BJ (cell line): ENCODE measurements around the gene CCDC63. TPM values are rescaled to one million over a fixed set of nuclear protein-coding genes. Genes with fewer than 3 reads are reported as not detected.

Source experiments
- CTCF ChIA-PET: fragments of 350-600 bp; formaldehyde crosslinking; extraction: SDS; loops from one replicate; lab custom pipeline; 2021; ENCODE audit warnings: antibody characterized with exemption, inconsistent platforms; lab: Yijun Ruan, JAX
- POLR2A ChIA-PET: fragments of 300-600 bp; sonication (Branson Sonifier 250); formaldehyde crosslinking; extraction: SDS; loops from one replicate; lab custom pipeline; 2021; ENCODE audit warnings: antibody characterized with exemption; lab: Charles Lee
- DNase-seq: peaks from one replicate; pipeline ENCODE4 v3.0.0-alpha.2; 2011; ENCODE audit warnings: low read depth
- H3K27me3 ChIP-seq: 2 replicates; pipeline ENCODE4 v1.6.0; 2011; ENCODE audit warnings: low read length; ENCODE audit not compliant: control insufficient read depth, insufficient read depth
- H3K36me3 ChIP-seq: 2 replicates; pipeline ENCODE4 v1.5.1; 2011; ENCODE audit warnings: low read length; ENCODE audit not compliant: control insufficient read depth, insufficient read depth
- H3K4me3 ChIP-seq: 2 replicates; pipeline ENCODE4 v1.5.1; 2011; ENCODE audit warnings: low read depth, mild to moderate bottlenecking, control low read depth, low read length
- polyA plus RNA-seq: library from polyadenylated mRNA; depleted of rRNA; stranded (reverse); fragments of >200 nt; gene quantifications from 2 replicates; pipeline ENCODE4 v1.2.3, GENCODE V29; 2011
- TF ChIP-seq, protein P1 (sequence below): IDR thresholded peaks from 2 replicates; pipeline ENCODE4 v1.5.1; 2011; ENCODE audit warnings: low read depth, mild to moderate bottlenecking, control low read depth, inconsistent platforms, low read length, moderate library complexity; ENCODE audit not compliant: insufficient read depth

Gene CCDC63
- polyA plus RNA-seq, 1 experiment: not detected

DNA sequence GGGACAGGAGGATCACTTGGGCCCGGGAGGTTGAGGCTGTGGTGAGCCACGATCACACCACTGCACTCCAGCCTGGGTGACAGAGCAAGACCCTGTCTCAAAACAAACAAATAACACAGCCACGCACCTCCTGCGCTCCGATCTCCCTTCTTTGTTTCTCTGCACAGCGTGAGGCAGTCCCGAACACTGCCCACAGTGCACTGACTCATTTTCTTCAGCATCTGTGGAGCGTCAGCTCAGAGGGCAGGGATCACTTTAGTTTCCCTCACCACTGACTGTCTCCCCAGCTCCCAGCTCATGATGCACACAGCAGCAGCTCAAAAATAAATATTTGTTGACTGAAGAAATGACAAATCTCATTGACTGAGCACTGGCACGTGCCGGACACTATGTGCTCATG, 74.5 kb downstream of the CCDC63 start:
- TF ChIP-seq, protein P1, sequence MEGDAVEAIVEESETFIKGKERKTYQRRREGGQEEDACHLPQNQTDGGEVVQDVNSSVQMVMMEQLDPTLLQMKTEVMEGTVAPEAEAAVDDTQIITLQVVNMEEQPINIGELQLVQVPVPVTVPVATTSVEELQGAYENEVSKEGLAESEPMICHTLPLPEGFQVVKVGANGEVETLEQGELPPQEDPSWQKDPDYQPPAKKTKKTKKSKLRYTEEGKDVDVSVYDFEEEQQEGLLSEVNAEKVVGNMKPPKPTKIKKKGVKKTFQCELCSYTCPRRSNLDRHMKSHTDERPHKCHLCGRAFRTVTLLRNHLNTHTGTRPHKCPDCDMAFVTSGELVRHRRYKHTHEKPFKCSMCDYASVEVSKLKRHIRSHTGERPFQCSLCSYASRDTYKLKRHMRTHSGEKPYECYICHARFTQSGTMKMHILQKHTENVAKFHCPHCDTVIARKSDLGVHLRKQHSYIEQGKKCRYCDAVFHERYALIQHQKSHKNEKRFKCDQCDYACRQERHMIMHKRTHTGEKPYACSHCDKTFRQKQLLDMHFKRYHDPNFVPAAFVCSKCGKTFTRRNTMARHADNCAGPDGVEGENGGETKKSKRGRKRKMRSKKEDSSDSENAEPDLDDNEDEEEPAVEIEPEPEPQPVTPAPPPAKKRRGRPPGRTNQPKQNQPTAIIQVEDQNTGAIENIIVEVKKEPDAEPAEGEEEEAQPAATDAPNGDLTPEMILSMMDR: no peak
- Histone ChIP-seq H3K36me3 (no peaks in the 10 kb centered on the region), H3K27me3 (no peaks in the 10 kb centered on the region), H3K4me3 (no peak overlapping the region)
- DNase-seq: no peak
- POLR2A ChIA-PET: no interaction called here
- CTCF ChIA-PET: interaction anchor here (1.6 kb wide), 1 partner anchor 377 kb away, joined by 3 read pairs; no protein-coding TSS in a partner anchor

DNA sequence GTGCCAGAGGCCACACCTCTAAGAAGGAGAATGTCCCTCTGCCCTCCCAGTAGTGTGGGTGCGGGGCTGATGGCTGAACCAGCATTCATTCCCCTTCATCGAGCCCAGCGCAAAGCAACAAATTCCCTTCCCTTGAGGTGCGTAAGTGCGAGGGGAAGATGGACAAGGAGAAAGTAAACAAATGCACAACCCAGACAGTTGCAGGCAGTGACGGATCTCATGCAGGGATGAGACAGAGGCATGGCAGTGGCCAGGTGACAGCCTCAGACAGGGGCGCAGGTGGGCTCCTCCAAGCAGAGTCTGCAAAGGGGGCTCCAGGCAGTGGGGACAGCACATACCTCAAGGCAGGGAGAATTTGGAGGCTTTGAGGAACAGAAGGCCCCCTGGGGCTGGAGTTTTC, 75.9 kb downstream of the CCDC63 start:
- TF ChIP-seq, protein P1: no peak
- H3K4me3 ChIP-seq: no peak overlapping the region
- POLR2A ChIA-PET: no interaction called here
- CTCF ChIA-PET: interaction anchor here (1.0 kb wide), 1 partner anchor 35 kb away, joined by 3 read pairs; no protein-coding TSS in a partner anchor
- H3K27me3 ChIP-seq: no peaks in the 10 kb centered on the region
- DNase-seq: no peak
- no peaks in the 10 kb centered on the region for H3K36me3 ChIP-seq

DNA sequence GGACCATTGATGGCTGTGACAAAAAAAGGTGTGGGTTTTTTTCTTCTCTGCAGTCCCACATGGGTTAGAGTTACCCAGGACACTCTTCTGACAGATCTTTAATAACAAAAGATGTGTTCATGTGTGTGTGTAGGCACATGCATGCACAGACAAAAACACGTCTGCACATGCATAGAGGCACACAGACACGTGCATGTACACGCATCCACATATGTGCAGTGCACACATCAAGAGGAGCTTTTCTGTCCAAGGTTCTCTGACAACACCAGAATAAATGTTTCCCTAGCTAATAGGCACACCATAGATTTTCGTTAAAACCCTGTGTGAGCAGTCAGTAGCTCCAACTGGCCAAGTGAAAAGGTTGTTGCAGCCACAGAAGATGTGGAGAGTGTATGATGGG, 76.4 kb downstream of the CCDC63 start:
- no peak overlapping the region for H3K4me3 ChIP-seq
- no peak for DNase-seq
- ChIA-PET POLR2A (no interaction called here), CTCF (interaction anchor here (1.0 kb wide), 1 partner anchor 35 kb away, joined by 3 read pairs; no protein-coding TSS in a partner anchor)
- TF ChIP-seq, protein P1: no peak
- H3K36me3 ChIP-seq: no peaks in the 10 kb centered on the region
- no peaks in the 10 kb centered on the region for H3K27me3 ChIP-seq

DNA sequence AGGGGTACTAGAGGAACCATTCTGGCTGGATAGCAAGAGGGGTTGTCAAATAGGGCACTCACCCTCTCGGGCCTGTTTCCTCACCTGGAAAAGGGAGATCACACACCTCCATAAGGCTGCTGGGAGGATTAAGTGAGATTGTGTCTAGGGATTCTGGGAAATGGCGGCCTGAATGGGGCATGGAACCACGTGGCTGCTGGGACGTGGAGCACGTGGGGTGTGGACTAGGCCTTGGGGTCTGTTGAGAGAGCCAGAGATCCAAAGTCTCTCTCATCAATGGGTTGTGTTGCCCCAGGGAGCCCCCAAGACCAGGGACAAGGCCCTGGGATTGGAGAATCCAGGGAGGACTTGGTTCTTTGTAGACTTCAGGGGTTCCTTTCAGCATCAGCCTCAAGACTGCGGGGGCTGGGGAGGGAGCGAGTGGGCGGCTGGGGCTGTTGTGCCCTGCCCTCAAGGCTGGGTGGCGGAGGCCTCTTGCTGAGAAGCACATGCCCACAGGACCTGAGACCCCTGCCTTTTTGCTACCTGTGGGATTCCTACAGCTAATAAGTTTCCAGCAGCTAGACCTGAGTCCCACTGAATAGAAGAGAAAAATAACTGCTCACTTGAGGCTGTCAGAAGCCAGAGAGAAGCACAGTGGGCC, 77.0 kb downstream of the CCDC63 start:
- Histone ChIP-seq H3K36me3 (no peaks in the 10 kb centered on the region), H3K4me3 (no peak overlapping the region), H3K27me3 (no peaks in the 10 kb centered on the region)
- DNase-seq: no peak
- TF ChIP-seq, protein P1: no peak
- POLR2A ChIA-PET: no interaction called here
- CTCF ChIA-PET: no interaction called here

DNA sequence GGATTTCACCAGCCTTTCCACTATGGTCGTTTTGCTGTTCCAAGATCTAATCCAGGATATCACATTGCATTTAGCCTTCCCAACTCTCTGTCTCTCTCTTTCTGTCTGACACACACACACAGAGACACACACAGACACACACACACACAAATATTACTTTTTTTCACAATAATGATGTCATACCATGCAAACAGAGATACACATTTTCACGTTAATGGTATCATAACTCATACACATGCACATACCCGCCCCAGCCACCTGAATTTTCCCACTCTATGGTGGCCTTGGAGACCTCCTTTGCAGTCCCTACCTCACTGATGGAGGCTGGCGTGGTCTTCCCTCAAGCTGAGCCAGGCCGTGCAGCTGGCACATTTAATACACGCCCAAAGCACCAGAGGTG, 80.8 kb downstream of the CCDC63 start:
- DNase-seq: no peak
- Histone ChIP-seq H3K4me3 (no peak overlapping the region), H3K36me3 (no peaks in the 10 kb centered on the region), H3K27me3 (no peaks in the 10 kb centered on the region)
- TF ChIP-seq, protein P1: no peak
- ChIA-PET POLR2A (no interaction called here), CTCF (interaction anchor here (1.3 kb wide), 1 partner anchor 9 kb away, joined by 3 read pairs; no protein-coding TSS in a partner anchor)
